Mucosa of descending colon (tissue), 3 donors: ENCODE results near the gene COPE. TPM values are rescaled to one million over a fixed set of nuclear protein-coding genes. Genes with fewer than 3 reads are reported as not detected.

Experiments used
- ATAC-seq: fragments of 200-7000 bp; cut with Tn5 transposase; one replicate; pipeline ENCODE4 v1.9.1; 2020; ENCODE audit warnings: mild to moderate bottlenecking, moderate library complexity
- DNase-seq, 3 donors: peaks; one replicate each; pipeline ENCODE4 v3.0.0-alpha.2; 2020
- H3K36me3 ChIP-seq: fragments of 200-600 bp; one replicate; pipeline ENCODE4 v1.8.0; 2021; ENCODE audit warnings: low read depth, mild to moderate bottlenecking
- H3K4me1 ChIP-seq: fragments of 200-600 bp; one replicate; pipeline ENCODE4 v1.8.0; 2021; ENCODE audit warnings: low read depth, mild to moderate bottlenecking
- H3K4me3 ChIP-seq: fragments of 200-600 bp; one replicate; pipeline ENCODE4 v1.8.0; 2021; ENCODE audit warnings: mild to moderate bottlenecking
- H3K9me3 ChIP-seq: fragments of 200-600 bp; one replicate; pipeline ENCODE4 v1.8.0; 2021; ENCODE audit warnings: mild to moderate bottlenecking
- intact Hi-C, 2 donors: fragments of 100-400 bp; cut with DNase I in 1 of 2; cut with micrococcal nuclease in 1 of 2; formaldehyde crosslinking; loops; one replicate each; pipeline versions ENCODE4 v1.11.0 to v1.11.1; 2022; cut with DNase I, micrococcal nuclease
- total RNA-seq, 3 donors: library from RNA; stranded (reverse); fragmentation: NEBNext Ultra II Directional in 2 of 3; extraction: Animal tissue kit (Norgen Biotek cat#: 25700) in 2 of 3; gene quantifications; one replicate each; pipeline versions ENCODE4 v1.2.1 to v1.2.4, GENCODE V29; 2021 to 2023
- TF ChIP-seq, protein P1 (sequence below): fragments of 200-600 bp; IDR thresholded peaks from one replicate; pipeline ENCODE4 v1.8.0; 2022; ENCODE audit warnings: antibody characterized with exemption, mild to moderate bottlenecking
- donor health status: DM: no; HTN: no; CAD: no; lungs with moderate emphysema.
- donor health status: DM: no; HTN: no; CAD: no.
- donor health status: DM: no; HTN: yes; CAD: no.

Gene COPE
- total RNA-seq, 3 donors from 2014 or later: 119 to 227 (median 176) TPM

DNA sequence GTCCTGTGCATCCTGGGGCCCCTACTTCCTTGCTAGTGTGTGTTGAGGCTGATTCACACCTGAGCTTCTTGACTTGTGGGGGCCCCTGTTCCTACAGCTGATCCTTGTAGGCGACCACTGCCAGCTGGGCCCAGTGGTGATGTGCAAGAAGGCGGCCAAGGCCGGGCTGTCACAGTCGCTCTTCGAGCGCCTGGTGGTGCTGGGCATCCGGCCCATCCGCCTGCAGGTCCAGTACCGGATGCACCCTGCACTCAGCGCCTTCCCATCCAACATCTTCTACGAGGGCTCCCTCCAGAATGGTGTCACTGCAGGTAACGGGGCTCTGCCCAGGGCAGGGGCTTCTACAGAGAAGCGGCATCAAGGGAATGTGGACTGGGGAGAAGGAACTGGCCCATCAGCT lies 62.0 kb downstream of the COPE start:
- Histone ChIP-seq H3K4me3 (no peak overlapping the region), H3K9me3 (no peaks in the 10 kb centered on the region), H3K4me1 (no peaks in the 10 kb centered on the region), H3K36me3 (peaks cover 23% of the 10 kb centered on the region)
- TF ChIP-seq, protein P1, sequence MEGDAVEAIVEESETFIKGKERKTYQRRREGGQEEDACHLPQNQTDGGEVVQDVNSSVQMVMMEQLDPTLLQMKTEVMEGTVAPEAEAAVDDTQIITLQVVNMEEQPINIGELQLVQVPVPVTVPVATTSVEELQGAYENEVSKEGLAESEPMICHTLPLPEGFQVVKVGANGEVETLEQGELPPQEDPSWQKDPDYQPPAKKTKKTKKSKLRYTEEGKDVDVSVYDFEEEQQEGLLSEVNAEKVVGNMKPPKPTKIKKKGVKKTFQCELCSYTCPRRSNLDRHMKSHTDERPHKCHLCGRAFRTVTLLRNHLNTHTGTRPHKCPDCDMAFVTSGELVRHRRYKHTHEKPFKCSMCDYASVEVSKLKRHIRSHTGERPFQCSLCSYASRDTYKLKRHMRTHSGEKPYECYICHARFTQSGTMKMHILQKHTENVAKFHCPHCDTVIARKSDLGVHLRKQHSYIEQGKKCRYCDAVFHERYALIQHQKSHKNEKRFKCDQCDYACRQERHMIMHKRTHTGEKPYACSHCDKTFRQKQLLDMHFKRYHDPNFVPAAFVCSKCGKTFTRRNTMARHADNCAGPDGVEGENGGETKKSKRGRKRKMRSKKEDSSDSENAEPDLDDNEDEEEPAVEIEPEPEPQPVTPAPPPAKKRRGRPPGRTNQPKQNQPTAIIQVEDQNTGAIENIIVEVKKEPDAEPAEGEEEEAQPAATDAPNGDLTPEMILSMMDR: no peak
- no peak for DNase-seq
- intact Hi-C loops: loop anchor here (10.0 kb wide), 2 partner anchors 402 to 412 kb away; no protein-coding TSS in a partner anchor
- ATAC-seq: no peak

DNA sequence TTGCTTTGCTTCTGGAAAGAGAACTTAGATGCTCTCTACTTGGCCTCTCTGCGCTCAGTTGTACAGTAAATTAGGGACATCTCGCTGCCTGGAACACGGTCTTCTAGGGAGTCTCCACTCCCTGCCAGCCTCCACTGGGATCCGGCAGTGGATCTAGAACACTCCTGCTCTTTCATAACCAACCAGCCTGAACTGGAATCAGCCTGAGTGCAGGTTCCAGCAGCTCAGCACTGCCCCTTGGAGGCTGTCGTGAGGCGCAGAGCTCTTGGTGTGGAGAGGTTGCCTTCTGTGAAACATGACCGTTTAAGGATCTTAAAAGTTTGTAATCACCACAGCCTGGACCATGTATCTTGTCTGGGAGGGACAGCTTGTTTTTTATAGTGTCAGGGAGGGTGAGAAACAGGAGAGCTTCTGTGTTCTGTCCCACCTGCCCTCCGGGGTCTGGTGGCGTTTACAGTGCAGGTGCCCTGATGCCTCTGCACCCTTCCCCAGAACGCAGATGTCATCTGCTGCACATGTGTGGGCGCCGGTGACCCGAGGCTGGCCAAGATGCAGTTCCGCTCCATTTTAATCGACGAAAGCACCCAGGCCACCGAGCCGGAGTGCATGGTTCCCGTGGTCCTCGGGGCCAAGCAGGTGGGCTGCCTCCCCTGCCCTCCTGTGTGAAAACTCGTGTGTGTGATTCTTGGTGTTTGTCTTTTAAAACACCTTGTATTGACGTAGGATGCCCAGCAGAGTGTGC lies 62.6 kb downstream of the COPE start:
- TF ChIP-seq, protein P1: no peak
- Histone ChIP-seq H3K4me1 (no peaks in the 10 kb centered on the region), H3K4me3 (no peak overlapping the region), H3K9me3 (no peaks in the 10 kb centered on the region), H3K36me3 (peaks cover 25% of the 10 kb centered on the region)
- ATAC-seq: peak; percentile 44
- no peak for DNase-seq
- intact Hi-C loops: loop anchor here (10.0 kb wide), 2 partner anchors 402 to 412 kb away; no protein-coding TSS in a partner anchor

DNA sequence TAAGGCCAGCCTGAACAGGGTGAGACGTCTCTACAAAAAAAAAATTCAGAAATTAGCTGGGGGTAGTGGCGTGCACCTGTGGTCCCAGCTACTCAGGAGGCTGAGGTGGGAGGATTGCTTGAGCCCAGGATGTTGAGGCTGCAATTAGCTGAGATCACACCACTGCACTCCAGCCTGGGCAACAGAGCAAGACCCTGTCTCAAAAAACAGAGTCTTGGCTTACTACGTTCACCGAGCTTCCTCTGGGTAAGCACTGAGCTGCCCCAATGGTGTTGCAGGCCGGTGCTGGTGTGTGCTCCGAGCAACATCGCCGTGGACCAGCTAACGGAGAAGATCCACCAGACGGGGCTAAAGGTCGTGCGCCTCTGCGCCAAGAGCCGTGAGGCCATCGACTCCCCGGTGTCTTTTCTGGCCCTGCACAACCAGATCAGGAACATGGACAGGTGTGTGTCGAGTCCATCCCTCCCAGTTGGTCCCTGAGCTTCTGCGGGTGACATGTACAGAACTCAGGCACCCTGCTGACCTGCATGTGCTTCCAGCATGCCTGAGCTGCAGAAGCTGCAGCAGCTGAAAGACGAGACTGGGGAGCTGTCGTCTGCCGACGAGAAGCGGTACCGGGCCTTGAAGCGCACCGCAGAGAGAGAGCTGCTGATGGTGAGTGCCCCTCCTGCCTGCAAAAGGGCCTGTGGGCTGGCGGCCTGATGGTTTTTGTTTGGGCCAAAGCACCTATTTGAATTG lies 63.4 kb downstream of the COPE start:
- no peaks in the 10 kb centered on the region for H3K9me3 ChIP-seq
- ATAC-seq: no peak
- no peak for DNase-seq
- H3K4me3 ChIP-seq: no peak overlapping the region
- peaks cover 19% of the 10 kb centered on the region for H3K36me3 ChIP-seq
- intact Hi-C loops: loop anchor here (10.0 kb wide), 2 partner anchors 401 to 411 kb away; no protein-coding TSS in a partner anchor
- no peaks in the 10 kb centered on the region for H3K4me1 ChIP-seq
- TF ChIP-seq, protein P1: no peak

DNA sequence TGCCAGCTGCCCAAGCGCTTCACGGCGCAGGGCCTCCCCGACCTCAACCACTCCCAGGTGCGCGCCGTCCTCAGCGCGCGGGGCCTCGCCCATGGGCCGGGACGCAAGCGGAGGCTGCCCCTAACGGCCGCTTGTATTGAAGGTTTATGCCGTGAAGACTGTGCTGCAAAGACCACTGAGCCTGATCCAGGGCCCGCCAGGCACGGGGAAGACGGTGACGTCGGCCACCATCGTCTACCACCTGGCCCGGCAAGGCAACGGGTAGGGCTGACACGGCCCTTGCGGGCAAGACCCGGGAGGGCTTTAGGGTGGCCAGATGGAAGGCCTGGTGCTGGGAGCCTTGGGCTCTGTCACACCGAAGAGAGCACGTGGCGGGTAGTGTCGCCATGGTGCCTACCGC lies 64.2 kb downstream of the COPE start:
- H3K4me1 ChIP-seq: no peaks in the 10 kb centered on the region
- H3K4me3 ChIP-seq: no peak overlapping the region
- no peak for DNase-seq
- H3K36me3 ChIP-seq: peaks cover 16% of the 10 kb centered on the region
- TF ChIP-seq, protein P1: no peak
- H3K9me3 ChIP-seq: no peaks in the 10 kb centered on the region
- intact Hi-C loops: loop anchor here (10.0 kb wide), 2 partner anchors 400 to 410 kb away; no protein-coding TSS in a partner anchor
- ATAC-seq: no peak

DNA sequence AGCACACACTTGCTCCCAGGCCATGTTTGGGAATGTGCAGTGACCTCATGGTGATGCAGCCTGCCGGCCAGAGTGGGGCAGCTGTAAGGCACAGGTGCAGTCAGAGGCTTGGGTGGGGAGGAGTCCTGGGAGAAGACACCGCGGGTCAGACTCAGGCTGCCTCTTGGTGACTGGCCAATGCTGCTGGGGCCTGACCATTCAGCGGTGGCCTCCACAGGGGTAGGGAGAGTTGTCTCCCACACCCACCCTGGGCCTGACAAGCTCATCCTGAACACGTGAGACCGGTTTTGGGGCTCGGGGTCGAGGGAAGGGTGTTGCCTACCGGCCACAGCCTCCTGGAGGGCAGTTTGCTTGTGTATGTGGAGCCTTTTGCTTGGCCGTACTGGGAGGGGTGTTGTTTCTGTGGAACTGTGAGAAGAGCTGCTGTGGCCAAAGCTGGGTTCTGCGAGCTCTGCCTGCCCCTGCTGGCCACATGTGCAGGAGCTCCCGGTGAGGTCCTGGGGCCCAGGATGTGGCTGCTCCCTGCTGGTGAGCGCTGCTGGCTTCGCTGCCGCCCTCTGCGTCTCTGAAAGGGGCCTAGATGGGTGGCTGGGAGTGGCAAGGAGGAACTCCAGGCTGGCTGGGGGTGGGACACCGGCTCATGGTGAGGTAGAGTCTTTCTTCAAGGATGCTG lies 65.3 kb downstream of the COPE start:
- ATAC-seq (no peak), DNase-seq (peak in 1 of 3 donors; percentile 52)
- Histone ChIP-seq H3K4me3 (no peak overlapping the region), H3K4me1 (peaks cover 7% of the 10 kb centered on the region), H3K36me3 (peaks cover 16% of the 10 kb centered on the region), H3K9me3 (no peaks in the 10 kb centered on the region)
- intact Hi-C loops: loop anchor here (10.0 kb wide), 2 partner anchors 399 to 409 kb away; no protein-coding TSS in a partner anchor
- TF ChIP-seq, protein P1: no peak
